GM18868 (cell line): Measurements from ENCODE around the gene TIAM2.
"Not testable (repeated sequence)": the region's sequence is repeated elsewhere in the genome, so short reads cannot be mapped to it uniquely, and the experiment has no call there.

Experiments used
- ATAC-seq: cut with Tn5 transposase; IDR thresholded peaks from one replicate; pipeline ENCODE4 v1.9.1; 2021; ENCODE audit warnings: mild to moderate bottlenecking, moderate library complexity; ENCODE audit not compliant: unreplicated experiment

The TIAM2 gene

DNA sequence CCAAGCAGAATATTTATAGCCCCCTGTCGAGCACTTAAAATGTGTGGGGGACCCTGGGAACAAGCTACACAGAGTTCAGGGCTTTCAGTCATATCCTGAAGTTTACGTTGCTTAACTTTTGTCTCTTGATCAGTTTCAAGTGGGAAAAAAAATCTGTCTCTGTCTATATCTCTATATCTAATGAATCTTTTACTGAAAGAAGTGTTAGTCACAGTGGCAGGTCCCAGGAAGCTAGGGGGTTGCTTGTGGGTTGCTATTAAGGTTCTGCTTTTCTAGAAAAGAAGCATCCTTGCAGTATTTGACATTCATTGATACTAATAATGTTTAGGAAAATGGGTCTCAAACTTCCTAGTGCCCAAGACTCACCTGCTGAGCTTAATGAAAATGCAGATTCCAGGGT lies 192.0 kb downstream of the TIAM2 start:
- peak; percentile 20 for ATAC-seq

DNA sequence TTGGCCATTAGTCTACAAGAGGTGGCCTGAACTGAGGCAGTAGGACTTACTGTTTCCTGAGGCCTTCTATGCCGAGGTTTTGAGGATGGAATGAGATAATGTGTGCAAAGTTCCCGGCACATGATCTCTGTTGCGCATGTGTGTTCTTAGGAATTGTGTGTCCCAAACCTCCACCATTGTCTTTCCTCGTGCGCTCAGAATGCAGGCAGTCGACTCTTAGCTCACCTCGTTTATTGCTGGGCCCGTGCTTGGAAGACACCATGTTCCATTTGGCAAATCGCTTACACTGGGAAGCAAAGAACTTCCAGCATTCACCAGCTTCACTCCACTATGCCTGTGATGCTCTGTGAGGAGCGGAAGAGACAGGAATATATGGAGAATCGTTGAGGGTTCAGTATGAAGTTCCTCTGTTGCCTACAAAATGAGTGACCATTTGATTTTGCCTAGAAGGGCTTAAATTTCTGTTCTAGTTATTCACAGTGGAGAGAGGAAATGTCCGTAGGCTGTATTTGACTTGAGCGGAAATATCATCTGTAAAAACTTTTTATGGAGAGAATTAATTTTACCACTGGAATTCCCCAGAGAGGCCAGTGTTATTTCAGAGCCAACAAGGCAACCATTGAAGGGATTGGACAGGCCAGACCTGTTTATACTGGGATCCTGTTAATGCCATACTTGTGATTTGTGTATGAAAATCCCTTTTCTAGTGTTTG lies 193.0 kb downstream of the TIAM2 start:
- ATAC-seq, result no peak

DNA sequence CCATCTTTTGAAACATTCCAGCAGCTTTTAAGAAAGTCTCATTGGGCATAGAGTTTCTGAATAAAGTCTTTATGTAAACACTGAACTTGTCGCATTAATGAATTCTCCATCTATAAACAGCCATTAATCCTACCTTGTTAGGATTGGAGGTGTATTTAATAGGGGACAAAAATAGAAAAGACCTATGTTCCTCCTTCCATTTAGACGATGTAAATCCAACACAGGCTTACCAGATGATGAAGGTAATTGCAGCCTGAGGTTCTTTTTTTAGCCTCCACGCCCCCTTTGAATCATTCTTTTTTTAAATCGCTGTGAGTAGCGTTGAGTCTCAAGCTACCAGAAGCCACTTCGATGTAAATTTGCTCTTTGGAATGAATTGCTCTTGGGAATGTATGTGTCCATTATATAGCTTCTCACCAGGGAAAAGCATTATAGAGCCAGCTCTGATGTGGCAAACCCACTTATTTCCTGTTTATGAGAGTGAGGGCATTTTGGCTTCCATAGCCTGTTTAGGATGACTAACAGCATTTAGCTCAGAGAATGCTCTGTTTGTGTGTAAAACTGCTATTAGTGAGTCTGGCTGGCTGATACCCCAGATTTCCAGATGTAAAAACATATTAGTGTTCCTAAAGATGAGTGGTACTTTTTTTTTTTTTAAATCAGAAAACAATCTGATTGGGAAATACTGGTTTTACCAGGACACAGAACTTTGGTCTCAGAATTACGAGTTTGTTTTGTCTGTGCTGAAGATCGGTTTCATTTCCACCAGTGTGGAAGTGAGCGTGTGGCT lies 193.8 kb downstream of the TIAM2 start:
- ATAC-seq, result no peak

DNA sequence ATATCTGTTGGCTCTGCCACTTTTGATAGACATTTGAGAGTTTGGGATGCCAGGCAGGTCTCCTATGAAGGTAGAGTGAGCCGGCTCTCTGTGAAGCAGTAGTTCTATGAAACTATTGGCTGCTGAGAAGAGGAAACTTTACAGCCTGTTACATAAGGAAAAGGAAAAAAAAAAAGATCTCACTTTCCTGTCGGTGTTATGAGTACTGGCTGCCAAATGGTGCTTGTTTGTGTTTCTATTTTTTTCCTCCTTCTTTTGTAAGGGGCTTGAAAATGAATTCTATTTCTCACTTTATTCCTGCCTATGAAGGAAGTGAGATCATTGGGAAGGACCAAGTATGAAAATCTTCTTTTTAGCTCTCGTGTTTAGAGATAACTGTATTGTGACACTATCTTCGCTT lies 195.6 kb downstream of the TIAM2 start:
- no peak for ATAC-seq

DNA sequence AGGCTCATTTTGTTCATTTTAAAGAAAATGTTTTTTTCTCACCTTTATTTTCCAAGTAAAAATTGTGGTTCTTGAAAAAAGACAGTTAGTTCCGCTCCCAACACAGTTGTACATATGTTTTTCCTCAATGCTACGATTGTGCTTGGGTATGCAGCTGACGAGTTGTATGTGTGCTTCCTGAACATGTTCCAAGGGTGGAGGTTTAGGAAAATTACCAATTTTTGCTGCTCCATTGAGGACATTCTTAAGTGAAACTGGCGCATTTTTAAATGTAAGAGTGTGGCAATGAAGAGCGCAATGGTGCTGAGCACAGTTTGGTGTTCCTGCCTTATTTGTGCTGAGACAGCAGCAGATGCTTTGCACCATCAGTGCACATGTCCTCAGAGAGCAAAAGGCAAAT lies 198.4 kb downstream of the TIAM2 start:
- ATAC-seq, result no peak

DNA sequence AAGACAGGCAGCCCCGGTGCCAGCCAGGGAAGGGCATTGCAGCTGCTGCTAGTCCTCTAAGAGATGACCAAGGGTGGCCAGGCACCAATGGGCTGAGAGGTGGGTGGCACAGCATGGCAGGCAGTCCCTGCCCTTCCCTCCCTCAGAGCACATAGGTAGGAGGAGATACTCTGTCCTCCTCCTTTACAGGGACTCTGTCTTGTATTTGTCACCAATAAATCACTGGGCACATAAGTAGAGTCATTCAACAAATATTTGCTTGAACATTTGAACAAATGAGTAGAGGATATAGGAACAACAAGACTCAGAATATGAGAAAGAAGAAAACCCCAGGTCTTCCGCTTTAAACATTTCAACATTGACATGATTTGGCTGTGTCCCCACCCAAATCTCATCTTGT lies 199.3 kb downstream of the TIAM2 start:
- ATAC-seq, result no peak

DNA sequence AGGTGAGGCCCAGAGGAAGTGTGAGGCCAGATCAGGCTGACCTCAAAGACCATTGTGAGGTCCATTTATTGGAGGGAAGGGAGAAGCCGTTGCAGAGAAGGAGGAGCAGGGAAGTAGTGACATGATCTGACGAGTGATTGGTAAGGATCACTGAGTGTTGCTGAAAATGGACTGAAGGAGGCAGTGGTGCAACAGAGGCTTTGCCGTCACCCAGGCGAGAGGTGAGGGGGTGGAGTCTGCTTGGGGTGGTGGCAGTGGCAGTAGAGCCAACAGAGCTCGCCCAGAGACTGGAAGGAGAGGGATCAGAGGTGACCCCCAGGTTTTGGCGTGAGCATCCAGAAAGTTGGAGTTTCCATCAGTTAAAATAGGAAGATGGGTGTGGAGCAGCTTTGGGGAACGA lies 200.8 kb downstream of the TIAM2 start:
- ATAC-seq, result no peak

DNA sequence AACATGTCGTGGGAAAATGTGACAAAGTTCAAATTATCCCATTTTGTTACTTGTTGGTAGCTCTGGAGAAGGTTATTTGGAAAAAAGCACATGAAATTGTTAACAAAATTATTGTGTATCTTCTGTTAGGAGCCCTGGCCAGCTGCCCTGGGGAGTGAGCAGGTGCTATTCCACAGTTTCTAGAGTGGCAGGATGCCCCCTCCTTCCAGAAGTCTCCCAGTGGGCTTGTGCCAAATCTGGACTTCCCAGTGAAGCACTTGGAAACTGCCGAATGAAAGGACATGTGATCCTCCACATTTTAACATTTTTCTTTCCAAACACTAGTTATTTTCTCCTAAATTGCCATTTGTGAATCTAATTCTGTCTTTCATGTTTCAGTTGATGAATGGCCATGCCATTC lies 201.8 kb downstream of the TIAM2 start:
- no peak for ATAC-seq

DNA sequence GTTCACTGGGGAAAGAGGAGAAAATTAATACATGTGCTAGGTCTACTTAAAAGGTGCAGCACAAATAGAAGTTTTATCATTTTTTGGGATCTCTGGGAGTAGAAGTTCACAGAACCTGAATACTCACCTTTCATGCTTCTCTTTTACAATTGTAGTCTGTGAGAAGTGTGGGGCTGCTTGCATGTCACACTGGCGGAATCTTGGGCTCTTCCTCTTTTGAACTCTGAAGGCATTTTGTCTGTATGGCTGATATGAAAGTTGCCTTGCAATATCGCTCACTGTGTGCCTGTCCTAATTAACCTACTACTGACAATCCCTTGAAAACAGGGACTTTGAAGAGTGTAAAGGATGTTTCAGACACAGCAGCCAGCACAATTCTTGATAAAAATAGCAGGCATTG lies 202.8 kb downstream of the TIAM2 start:
- ATAC-seq, result no peak

DNA sequence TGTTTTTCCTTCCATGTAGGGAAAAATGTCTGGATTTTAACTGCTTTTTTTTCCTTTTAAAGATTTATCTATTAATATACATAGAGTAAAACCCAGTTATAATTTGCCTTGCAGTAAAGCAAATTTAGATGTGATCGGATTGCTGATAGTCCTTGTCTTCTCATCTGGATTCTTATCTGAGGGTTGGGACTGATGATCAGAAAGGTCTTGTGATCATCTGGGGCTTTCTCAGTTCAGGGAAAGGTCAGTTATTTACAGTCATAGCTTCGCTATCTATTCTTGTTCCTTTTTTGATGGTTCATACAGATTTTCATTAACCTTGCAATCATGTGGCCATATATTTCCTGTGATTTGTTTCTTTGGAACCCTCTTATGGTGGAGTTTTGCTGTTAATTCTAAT lies 204.9 kb downstream of the TIAM2 start:
- ATAC-seq, result peak; percentile 76

DNA sequence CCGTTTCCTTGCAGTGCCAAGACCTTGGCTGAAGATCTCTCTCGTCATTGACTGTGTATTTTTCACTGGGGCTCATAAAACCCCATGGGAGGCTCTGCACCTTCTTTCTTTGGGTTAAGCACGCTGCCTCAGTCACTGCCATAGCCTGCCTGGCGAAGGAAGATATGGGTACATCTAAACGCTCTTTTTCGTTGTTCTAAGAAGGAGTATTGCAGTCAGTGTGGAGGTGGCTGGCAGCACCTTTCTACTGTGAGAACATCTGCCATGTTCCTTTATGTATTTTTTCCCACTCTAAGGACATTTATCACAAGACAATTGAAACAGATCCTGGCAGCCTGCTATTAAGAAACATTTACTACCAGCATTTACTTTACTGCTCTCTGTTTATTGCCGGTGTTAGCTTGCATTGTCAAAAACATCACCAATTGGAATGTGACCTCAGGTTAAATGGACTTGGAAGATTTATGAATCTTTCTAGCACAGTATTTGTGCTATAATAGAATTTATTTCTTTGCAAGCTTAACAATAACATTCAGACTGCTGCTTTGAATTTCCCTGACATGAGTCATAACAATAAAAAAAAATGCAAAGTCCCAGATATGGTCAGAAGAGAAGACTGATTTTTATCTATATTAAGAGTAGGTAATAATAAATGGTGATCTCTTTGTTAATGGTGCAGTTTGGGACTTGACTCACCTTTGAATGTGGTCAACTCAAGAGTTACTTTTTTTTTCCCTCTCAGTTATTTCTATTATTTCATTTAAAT lies 206.5 kb downstream of the TIAM2 start:
- peak; percentile 76 for ATAC-seq

DNA sequence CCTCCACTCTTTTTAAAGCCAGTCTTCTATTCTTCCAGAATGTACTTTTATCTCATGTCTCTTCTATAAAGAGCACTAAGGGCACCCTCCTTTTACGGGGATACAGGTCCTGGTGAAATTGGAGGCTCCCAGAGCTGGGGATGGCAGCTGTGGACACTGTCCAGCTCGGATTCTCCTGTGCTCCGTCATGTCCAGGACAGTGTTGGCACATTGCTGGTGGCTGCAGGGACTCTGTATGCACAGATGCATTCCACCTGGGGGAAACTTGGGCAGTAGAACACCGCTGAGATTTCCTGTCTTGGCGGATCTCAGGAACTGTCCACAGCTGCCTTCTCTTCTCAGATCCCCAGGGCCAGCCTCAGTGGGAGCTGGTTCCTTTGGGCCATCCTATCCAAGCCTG lies 212.1 kb downstream of the TIAM2 start:
- ATAC-seq, result no peak

DNA sequence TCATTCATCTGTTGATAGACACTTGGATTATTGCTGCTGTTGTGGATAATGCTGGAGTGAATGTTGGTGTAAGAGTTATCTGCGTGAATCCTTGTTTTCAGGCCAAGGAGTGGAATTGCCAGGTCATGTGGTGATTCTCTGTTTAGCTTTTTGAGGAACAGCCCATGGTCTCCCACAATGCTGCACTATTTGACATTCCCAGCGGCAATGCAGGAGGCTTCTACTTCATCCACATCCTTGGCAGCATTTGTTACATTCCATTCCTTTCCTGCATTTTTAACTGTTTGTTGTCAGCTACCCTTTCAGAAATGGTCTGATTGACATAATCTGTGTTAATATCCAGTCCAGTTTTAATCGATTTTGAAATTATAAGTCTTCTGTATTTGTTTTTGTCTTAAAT lies 217.0 kb downstream of the TIAM2 start:
- no peak for ATAC-seq

DNA sequence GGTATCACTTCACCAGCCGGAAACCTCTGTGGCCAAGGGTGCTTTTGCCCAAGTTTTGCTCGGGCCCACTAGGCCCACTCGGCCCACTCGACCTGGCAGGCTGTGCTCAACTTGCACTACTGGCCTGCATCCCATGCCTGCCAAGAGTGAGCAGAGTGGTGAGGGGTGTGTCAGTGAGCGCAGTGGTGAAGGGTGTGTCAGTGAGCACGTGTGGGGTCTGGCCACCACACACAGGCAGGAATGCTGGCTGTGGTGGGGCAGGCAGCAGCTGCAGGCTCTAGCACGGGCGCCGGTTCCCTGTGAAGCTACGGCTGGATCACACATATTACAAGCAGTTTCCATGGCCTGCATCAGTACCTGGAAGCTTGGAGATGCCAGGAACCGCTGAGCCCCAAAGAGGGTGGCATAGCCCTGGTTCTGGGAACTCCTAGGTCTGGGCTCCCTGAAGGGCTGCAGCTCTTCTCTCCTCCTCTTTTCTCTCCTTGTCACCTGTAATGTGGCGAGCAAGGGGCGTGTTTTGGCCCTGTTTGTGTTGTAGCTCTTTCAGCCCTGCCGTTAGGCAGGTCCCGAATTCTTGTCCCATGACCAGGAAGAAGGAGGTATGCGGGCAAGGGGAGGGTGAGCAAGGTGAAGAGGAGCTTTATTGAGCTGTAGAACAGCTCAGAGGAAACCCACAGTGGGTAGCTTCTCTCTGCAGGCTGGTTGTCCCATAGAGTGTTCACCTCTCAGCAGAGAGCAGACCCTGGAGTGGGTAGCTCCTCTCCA lies 217.7 kb downstream of the TIAM2 start:
- ATAC-seq, result no peak

DNA sequence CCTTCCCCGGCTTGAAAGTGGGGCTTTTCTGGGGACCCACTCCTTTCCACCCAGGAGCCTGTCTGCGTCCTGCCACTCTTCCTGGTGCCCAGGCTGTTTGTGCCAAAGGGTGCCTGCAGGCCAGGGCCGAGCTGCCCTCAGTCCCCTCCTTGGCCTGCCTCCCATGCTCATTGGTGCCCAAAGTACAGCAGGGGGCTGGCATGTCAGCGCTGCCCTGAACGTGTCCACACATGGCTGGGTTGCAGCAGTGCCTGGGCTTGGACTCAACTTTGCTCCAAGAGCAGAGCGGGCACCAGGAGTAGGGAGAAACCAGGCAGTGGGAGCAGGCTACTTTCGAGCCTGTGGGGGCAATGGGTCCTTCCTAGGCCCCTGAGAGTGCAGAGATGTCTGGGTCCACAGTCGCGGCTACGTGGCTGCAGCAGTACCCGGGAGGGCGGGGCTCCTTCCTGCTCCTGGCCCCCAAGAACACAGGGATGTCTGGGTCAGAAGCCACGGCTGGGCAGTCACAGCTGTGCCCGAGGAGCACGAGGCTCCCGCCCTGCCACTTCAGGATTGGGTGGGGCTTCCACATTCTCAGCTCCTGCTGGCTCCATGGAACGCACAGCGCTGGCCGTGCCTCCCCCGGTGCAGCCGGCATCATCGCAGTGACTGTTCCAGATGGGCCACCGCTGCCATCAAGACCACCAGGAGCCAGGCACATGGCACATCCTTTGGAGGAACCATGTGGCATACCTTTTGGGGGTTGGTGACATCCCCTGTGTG lies 218.7 kb downstream of the TIAM2 start:
- ATAC-seq, result no peak

DNA sequence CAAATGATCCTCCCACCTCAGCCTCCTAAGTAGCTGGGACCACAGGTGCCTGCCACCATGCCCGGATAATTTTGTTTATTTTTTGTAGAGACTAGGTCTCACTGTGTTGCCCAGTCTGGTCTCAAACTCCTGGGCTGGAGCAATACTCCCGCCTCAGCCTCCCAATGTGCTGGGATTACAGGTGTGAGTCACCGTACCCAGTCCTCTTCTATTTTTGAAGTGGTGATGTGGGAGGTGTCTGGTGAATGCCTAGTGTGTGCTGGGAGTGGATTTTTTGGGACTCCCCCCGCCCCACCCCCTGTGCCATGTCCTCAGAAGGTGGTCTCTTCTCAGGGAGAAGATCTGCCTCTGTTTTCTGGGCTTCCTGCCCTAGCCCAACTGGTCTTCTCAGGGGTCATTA lies 220.8 kb downstream of the TIAM2 start:
- no peak for ATAC-seq

DNA sequence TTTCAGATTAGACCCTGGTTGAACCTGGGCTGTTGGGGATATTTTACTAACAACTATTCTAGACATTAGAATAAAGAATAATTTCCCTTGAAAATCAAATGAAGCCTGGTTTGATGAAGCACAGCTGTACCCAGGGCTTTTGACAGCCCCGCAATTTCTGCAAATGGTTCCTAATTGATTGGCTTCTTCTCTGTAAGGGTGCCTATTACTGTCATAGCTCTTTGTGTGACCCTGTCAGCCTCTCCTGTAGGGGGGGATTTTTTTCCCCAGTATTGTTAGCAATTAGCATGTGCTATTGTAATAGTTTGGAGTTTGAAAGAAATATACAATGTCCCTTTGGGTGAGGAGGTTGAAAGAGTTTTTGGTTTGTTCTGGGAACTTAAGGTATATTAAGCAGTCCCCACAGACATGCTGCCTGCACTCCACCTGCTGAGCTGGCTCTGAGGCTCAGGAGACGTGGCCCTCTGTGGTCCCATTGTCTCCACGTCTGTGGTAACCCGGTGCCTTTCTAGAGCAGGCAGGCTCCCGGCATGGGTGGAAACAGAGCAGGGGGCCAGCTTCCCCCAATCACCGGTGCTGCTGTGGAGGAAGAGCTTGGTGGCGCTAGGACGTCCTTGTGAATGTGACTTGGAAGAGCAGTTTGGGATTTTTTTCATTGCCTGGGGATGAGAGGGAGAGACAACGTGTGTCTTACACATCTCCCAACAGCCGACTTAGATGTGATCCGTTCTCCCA lies 221.4 kb downstream of the TIAM2 start:
- no peak for ATAC-seq

DNA sequence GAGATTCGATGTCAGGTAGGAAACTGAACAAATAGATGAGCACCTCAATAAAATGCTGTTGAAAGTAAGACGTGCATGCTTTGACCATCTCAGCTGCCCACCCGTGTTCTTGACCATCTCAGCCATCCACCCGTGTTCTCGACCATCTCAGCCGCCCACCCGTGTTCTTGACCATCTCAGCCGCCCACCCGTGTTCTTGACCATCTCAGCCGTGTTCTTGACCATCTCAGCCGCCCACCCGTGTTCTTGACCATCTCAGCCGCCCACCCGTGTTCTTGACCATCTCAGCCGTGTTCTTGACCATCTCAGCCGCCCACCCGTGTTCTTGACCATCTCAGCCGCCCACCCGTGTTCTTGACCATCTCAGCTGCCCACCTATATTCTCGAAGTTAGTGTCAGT lies 223.6 kb downstream of the TIAM2 start:
- not testable (repeated sequence) for ATAC-seq

DNA sequence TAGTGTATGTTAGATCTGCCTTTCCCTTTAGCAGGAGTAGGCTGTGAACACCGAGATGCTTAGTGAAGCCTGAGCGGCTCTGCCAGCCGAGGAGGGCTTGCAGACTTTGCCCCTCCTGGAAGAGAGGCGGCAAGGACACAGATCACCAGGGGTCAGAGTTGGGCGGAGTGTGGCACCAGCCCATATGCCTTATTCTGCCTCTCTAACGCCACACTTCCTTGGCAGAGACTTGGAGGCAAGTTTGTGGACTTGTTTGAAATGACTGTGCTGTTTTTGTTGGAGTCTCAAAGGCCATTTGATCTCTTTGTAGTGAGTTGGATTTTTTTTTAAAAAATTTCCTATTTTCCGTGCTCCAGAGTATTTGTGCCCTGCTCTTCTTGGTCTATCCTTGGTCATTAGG lies 224.2 kb downstream of the TIAM2 start:
- ATAC-seq, result no peak

DNA sequence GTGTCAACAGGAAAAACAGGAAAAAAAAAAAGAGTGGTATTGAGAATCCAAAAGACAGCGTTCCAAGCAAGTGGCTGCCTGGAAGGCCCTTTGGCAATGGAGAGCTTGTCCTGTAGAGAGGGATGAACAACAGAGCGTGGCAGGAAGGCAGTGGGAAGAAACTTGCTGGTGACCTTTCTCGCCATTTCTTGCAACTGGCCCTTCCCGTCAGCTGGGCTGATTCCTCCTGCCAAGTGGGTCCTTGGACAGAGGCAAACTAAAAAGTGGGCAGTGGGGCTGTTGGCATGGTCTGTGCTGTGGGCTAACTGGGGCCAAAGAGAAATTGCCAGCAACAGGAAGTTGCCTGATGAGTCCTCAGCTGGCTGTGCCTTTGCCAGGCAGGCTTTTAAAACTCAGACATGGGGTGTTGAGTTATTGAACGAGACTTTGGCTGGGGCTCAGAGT lies 224.8 kb downstream of the TIAM2 start:
- no peak for ATAC-seq
